Epidermal melanocyte (primary cell): ENCODE results near the gene TRAPPC14.

Source experiments
- DNase-seq: peaks from one replicate; pipeline ENCODE4 v3.0.0; 2011; ENCODE audit warnings: low spot score; ENCODE audit not compliant: insufficient read length

Gene TRAPPC14

GRCh38 chr7:100126239-100126930, 32.1 kb downstream of the TRAPPC14 start:
- DNase-seq: no peak

- DNase-seq: no peak
These were observed 34.0 kb downstream of the TRAPPC14 start for GRCh38 chr7:100124301-100125230.

DNA sequence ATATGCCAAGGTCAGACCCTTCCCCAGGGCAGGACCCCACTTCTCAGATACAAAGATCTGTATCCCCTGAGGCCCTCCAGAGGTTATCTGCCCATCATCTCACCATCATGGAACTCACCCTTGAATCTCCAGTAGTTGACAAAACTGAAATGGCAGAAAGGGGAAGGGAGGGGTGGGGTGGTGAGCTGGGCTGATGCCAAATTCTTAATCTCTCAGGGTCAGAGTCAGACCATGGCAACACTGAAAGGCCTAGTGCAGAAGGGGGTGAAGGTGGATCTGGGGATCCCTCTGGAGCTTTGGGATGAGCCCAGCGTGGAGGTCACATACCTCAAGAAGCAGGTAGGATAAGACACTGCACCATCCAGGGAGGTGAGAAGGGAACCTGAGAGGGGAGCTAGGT, 36.0 kb downstream of the TRAPPC14 start:
- DNase-seq: no peak

GRCh38 chr7:100122067-100122466, 36.5 kb downstream of the TRAPPC14 start:
- no peak for DNase-seq

- no peak for DNase-seq
These were observed 37.8 kb downstream of the TRAPPC14 start for GRCh38 chr7:100120733-100121036.

- DNase-seq: peak; percentile 70
These were observed 38.4 kb downstream of the TRAPPC14 start for GRCh38 chr7:100119970-100120732.

DNA sequence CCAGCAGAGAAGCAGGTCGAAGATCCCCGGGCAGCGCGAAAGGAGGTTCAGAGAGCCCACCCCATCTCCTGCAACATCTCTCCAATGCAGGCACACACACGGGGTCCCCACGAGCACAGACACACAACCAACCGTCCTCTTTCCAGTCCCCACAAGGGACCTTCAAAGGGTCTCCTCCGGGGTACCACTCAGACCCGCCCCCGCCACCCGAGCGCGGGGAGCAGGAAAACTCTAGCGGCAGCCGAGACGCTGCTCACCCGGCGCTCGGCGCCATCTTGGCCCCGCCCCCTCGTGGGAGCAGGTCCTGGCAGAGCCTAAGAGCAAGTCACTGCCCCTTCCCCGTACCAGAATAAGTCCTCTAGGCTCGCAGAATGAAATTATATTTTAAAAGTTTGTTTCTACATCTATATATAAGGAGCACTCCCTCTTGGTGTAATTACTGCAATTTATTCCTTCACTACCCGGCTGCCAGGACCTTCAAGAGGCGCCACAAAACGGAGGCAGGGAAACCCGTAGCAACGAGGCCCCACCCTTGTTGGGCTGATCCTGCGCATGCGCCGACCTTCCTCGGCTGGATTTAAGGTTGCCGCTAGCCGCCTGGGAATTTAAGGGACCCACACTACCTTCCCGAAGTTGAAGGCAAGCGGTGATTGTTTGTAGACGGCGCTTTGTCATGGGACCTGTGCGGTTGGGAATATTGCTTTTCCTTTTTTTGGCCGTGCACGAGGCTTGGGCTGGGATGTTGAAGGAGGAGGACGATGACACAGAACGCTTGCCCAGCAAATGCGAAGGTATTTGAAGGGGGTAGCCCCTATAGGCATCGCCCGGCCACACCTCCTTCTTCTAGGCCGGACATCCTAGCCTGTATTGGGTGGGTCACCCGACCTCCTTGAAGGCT, 39.2 kb downstream of the TRAPPC14 start, which contains the start of the genes CNPY4 and TAF6:
TSS of gene CNPY4 (plus strand) at position 563 of the 898 bp plus-strand sequence. CDS start at position 674, 111 bp downstream.
TSS of gene TAF6 (minus strand) at position 287 of the 898 bp plus-strand sequence. CDS start 5,149 bp downstream, outside the sequence.
- peak; percentile 98 for DNase-seq

- DNase-seq: peak; percentile 26
These were observed 40.0 kb downstream of the TRAPPC14 start for GRCh38 chr7:100118388-100119071.

GRCh38 chr7:100115026-100115425, 43.5 kb downstream of the TRAPPC14 start:
- no peak for DNase-seq

DNA sequence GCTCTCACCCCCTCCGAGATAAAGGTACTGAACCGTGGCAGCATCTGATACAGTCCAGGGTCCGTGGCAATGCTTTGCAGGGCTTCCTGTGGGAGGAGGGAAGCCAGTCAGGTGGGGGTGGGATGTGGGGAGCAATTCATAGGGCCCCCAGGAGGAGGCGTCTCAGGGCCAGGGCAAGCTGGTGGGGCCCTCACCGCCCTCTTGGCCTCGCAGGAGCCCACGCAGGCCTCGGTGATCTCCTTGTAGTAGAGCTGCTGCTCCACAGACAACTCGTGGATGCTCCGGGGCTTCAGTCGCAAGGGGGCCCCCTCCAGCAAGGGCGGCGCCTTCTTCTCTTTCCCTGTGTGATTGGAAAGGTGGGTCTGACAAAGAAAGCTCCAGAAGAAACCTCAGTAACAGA, 46.6 kb downstream of the TRAPPC14 start:
- no peak for DNase-seq

GRCh38 chr7:100111156-100111555, 47.4 kb downstream of the TRAPPC14 start:
- DNase-seq: no peak

DNA sequence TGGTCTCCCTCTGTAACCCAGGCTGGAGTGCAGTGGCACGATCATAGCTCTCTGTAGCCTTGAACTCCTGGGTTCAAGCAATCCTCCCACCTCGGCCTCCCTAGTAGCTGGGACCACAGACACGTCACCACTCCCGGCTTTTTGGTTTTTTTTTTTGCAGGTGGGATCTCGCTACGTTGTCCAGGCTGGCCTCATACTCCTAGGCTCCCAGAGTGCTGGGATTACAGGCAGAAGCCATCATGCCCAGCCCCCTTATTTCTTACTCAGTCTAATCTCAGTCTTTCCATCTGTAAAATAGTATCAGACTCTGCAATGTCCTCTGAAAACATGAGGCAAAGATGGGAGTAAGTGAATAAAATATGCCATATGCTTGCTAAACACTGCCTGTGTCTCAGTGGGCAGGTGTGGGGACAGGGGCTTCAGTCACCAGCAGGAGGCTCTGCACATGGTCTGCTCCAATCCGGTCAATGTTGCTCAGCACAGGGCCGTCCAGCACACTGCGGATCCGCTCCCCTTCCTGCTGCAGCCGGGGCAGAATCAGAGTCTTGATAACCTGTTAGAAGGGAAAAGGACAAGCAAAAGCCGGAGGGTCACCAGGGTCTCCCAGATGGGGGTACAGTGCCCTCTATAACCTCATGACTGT, 48.9 kb downstream of the TRAPPC14 start:
- no peak for DNase-seq

GRCh38 chr7:100107890-100108289, 50.6 kb downstream of the TRAPPC14 start:
- no peak for DNase-seq

DNA sequence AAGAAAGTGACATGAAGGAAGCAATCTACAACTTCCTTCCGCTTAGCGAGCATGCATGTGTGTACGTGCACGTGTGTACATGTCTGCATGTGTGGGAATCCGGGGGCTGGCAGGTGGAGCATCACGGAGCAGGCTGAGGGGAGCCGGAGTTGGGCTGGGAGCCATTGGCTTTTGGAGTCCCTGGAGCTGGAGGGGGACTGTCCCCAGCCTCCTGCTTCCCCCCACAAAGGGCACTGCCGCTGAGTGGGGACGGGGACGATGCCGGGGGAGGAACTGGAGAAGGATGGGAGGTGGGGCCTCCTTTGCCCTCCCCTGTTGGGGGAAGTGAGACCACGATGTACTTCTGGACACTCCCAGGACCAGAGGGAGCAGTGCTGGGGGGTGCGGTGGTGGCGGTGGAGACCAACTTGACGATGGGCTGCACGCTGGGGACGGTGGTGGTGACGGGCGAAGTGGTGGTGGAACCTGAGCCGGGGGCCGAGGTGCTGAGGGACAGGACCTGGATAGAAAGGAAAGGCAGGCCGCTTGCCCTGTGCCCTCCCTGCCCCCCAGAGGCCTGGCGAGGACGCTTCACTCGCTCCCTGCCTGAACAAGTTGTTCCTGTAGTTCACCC, 51.3 kb downstream of the TRAPPC14 start:
- DNase-seq: no peak

DNA sequence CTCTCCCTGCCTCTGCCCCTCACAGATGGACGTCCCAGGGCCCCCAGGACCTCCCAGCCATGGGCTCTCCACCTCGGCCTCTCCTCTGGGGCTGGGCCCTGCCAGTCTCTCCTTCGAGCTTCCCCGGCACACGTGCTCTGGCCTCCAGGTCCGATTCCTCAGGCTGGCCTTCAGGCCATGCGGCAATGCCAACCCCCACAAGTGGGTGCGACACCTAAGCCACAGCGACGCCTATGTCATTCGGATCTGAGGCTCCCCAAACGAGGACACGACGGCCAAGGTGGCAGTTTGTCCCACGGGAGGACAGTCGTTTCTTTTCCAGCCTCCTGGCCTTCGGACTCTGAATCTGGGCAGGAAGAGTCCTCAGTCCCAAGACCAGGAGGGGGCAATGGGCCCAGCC, 51.9 kb downstream of the TRAPPC14 start:
- DNase-seq: no peak

GRCh38 chr7:100105534-100105933, 53.0 kb downstream of the TRAPPC14 start:
- DNase-seq: no peak
